Left lobe of liver (tissue), 2 donors: ENCODE measurements around the gene OR4K1. TPM values are rescaled to one million over a fixed set of nuclear protein-coding genes. Genes with fewer than 3 reads are reported as not detected.
"Not testable (repeated sequence)": the region's sequence is repeated elsewhere in the genome, so short reads cannot be mapped to it uniquely, and the experiment has no call there.

Experiments
- ATAC-seq: fragments of 200-7000 bp; cut with Tn5 transposase; one replicate; pipeline ENCODE4 v1.9.1; 2020; ENCODE audit warnings: mild to moderate bottlenecking, moderate library complexity
- DNase-seq: peaks from one replicate; pipeline ENCODE4 v3.0.0-alpha.2; 2020; ENCODE audit warnings: low spot score
- total RNA-seq: library from RNA; stranded (reverse); gene quantifications from one replicate; pipeline ENCODE4 v1.2.1, GENCODE V29; 2021
- donor health status: DM: no; HTN: no; CAD: no; lungs with moderate emphysema.
- donor health status: DM: no; HTN: yes; CAD: no.

Gene OR4K1, protein sequence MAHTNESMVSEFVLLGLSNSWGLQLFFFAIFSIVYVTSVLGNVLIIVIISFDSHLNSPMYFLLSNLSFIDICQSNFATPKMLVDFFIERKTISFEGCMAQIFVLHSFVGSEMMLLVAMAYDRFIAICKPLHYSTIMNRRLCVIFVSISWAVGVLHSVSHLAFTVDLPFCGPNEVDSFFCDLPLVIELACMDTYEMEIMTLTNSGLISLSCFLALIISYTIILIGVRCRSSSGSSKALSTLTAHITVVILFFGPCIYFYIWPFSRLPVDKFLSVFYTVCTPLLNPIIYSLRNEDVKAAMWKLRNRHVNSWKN
- not detected for total RNA-seq

GRCh38 chr14:19930617-19931016, at the start of gene OR4K1:
Gene OR4K1, plus strand, starts transcription at chr14:19930917. Its CDS starts 4,750 bp downstream, at chr14:19935667.
- DNase-seq (no peak), ATAC-seq (no peak)

DNA sequence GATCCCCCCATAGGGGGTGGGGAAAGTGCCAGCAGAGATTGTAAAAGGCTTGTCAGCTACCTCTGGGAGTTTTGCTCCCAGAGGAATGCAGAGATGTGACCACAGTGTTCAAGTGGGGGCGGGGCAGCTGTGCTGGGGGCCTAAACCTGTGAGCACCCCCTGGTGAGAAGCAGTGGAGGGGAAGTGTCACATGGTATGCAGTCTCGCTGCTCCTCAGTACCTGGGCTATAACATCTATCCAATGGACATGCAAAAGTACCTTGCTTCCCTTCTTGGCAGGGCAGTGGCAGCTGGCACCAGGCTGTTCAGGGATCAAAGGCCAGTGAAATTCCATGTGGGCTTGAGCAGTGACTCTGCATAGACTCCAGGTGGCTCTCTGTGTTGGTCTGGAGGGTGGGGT, 35.4 kb upstream of the OR4K1 start:
- DNase-seq, result no peak
- no peak for ATAC-seq

GRCh38 chr14:19900999-19901398, 29.7 kb upstream of the OR4K1 start:
- ATAC-seq, result no peak
- no peak for DNase-seq

DNA sequence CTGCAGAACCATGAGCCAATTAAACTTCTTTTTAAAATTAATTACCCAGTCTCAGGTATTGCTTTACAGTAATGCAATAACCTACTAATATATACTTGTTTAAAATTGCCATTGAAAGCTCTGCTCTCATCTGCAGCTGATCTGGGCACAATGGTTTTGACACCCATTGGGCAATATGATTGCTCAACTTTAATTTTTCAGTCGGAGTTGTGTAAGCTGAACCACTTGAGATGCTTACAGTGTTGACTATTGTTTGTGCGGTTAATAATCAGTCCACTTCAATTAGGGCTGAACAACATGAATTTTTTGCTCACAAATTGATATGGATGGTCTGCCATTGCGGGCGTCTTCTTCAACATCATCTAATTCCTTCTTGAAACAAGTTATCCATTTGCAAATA, 28.3 kb upstream of the OR4K1 start:
- DNase-seq, result no peak
- ATAC-seq, result no peak

GRCh38 chr14:19906665-19907064, 24.1 kb upstream of the OR4K1 start:
- ATAC-seq, result no peak
- no peak for DNase-seq

DNA sequence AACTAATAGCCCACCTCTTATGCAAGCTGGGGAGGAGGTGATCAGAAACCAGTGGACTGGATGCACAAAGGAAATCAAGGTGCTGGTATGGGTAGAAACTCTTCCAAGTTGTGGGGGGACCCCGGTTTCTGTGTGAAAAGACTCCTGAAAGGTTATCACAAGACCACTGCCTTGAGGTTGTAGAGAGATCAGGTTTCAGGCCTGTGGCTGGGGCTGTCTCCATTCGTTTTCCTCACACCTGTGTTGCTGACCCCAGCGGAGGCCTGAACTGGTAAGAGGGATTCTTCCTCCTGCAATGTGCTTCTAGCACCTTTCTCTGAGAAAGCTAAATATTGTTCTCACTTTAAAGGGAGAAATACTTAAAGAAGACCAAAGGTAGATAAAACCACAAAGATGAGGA, 19.6 kb upstream of the OR4K1 start:
- DNase-seq (no peak), ATAC-seq (no peak)

GRCh38 chr14:19917243-19917642, 13.5 kb upstream of the OR4K1 start:
- DNase-seq, result no peak
- no peak for ATAC-seq

DNA sequence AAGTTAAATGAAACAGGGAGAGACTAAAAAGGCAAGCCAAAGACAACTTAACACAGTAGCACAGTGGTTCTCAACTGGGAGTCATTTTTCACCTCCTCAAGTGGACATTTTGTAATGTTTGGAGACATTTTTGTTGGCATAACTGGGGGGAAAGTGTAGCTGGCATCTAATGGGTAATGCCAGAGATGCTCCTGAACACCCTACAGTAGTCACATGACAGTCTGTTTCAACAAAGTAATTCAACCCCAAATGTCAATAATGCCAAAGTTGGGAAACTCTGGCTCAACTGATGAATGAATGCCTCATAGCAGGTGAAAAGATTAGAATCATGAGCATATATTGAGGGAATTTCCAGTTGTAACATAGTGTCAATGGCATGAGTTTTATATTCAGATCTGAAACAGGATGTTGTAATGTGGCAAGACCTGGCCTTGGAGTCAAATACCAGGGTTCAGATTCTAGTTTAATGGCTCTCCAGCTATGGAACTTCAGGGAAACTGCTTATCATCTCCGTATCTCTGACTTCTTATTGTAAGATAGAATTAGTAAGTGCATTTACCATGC, 12.7 kb upstream of the OR4K1 start:
- no peak for DNase-seq
- ATAC-seq, result no peak

- no peak for ATAC-seq
- no peak for DNase-seq
These were observed 12.0 kb upstream of the OR4K1 start for GRCh38 chr14:19918553-19919264.

DNA sequence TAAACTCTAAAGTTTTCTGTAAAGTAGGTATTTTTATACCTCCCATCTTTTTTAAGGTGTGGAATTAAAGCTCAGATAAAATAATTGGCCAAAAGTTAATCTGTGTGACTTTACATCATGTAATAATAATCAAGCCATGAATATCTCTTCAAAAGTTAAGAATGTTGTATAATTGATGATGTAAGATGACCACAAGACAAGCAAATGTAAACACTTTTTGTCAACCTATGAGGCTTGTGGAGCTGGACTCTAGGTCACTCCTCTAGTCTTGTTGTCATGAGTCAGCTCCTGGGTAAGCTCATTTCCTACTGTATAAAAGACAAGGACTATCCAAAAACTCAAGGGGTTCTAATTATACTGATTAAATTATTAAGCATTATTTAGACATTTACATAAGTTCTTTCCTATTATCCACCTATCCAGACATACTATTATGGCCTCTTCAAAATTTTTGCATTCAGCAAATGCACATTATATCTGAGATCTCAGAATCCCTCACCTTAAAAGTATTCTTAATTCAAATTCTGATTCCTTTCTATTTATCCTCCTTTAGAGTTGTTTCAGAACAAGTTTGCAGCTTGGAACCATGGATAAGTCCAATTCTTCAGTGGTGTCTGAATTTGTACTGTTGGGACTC, 10.6 kb upstream of the OR4K1 start, which contains the start of gene OR4K5:
Gene OR4K5, plus strand, starts transcription at position 587 of the 637 bp plus-strand sequence. Its CDS starts 0 bp downstream, at position 587.
- DNase-seq, result no peak
- ATAC-seq, result no peak

DNA sequence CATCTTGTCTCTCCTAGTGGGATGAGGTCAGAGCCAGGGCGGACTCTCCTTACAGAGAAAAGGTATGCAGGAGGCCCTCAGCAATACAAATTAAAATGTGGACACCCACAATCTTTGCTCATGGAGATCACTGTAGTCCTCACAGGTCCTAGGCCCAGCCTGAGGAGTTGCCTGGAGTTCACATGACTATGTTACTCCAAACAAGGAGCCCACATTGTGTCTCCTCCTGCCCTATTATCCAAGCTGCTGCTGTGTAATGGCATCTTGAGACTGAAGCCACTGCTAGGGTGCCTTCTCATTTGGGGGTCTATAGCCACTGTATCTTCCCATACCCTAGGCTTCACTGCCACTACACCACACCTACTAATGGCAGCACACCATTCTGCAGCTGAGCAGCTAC, 11.0 kb downstream of the OR4K1 start:
- no peak for ATAC-seq
- no peak for DNase-seq

- ATAC-seq (peak; percentile 48), DNase-seq (no peak)
These were observed 16.8 kb downstream of the OR4K1 start for GRCh38 chr14:19947413-19948090.

DNA sequence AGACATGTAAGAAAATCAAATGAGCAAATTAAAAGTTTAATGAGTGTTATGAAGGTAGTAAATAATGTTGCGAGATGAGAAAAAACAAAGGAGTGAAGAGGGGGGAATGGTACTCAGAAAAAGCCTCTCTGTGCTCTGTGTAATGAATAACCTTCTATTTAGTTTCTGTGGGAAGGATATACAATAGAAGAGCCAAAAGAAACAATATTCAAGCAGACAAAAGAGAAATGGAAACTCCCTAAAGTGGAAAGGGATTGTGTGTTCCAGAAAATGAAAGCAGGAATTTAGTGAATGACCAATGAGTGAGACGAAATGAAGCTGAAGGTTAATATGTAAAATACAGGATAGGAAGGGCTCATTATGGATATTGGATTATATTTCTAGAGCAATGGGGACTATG, 18.5 kb downstream of the OR4K1 start:
- DNase-seq, result no peak
- no peak for ATAC-seq

DNA sequence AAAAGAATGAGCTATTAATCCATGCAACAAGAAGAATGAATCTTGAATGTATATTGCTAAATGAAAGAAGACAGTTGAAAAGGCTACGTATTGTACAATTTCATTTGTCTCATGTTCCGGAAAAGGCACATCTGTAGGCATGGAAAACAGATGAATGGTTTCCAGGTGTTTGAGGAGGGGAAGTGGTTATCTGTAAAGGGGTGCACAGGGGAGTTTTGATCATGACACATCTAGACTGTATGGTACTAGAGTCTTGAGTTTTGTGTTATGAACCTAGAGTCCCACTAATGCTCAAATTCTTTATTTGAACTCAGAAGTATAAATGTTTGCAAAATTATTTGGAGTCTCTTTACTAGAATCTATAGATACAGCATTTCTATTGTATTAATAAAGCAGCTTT, 39.0 kb downstream of the OR4K1 start:
- ATAC-seq, DNase-seq: not testable (repeated sequence)

GRCh38 chr14:19974844-19975243, 44.1 kb downstream of the OR4K1 start:
- ATAC-seq, result no peak
- DNase-seq, result no peak

GRCh38 chr14:19975291-19975690, 44.6 kb downstream of the OR4K1 start, which contains the start of gene OR4K15:
Gene OR4K15, plus strand, starts transcription at chr14:19975591. Its CDS starts 0 bp downstream, at chr14:19975591.
- ATAC-seq (no peak), DNase-seq (no peak)

Other genes starting within 250 kb of the OR4K1 start
- gene OR11H2, start 217.0 kb upstream of the OR4K1 start, total RNA-seq, result not detected
- not detected for gene OR4Q3, start 187.3 kb upstream of the OR4K1 start, total RNA-seq
- gene OR4M1, start 157.4 kb upstream of the OR4K1 start, total RNA-seq, result not detected
- gene OR4N2, start 127.1 kb upstream of the OR4K1 start, total RNA-seq, result not detected
- not detected for gene OR4K2, start 55.8 kb upstream of the OR4K1 start, total RNA-seq
- not detected for gene OR4K5, start 10.3 kb upstream of the OR4K1 start, total RNA-seq
- not detected for gene OR4K15, start 44.7 kb downstream of the OR4K1 start, total RNA-seq
- gene OR4Q2, start 71.2 kb downstream of the OR4K1 start, total RNA-seq, result not detected
- gene OR4K14, start 88.4 kb downstream of the OR4K1 start, total RNA-seq, result not detected
- gene OR4K13, start 105.1 kb downstream of the OR4K1 start, total RNA-seq, result not detected
- gene OR4L1, start 129.1 kb downstream of the OR4K1 start, total RNA-seq, result not detected
- not detected for gene OR4K17, start 179.8 kb downstream of the OR4K1 start, total RNA-seq
- not detected for gene OR4N5, start 207.9 kb downstream of the OR4K1 start, total RNA-seq